Measurements from ENCODE around the gene SND1.

The SND1 gene

GRCh38 chr7:127981965-127982364 is 330.0 kb downstream of the SND1 start:
- no peak overlapping the region for H3K27ac ChIP-seq (ENCODE audit: low read depth, low read length)
- H3K9ac ChIP-seq (ENCODE audit: low read length in 5 of 5): no peak overlapping the region
- peaks cover 0 to 10% (median 0%) of the 10 kb centered on the region in 5 donors for H3K4me1 ChIP-seq (ENCODE audit: control insufficient read depth in 5 of 5, insufficient read depth in 5 of 5, low read length in 5 of 5)
- H3K9me3 ChIP-seq (ENCODE audit: control insufficient read depth in 5 of 5, low read length in 5 of 5): peaks cover 0 to 4% (median 0%) of the 10 kb centered on the region in 5 donors
- H3K4me3 ChIP-seq (ENCODE audit: low read depth in 1 of 5, low read length in 5 of 5): no peak overlapping the region
- H3K36me3 ChIP-seq (ENCODE audit: control insufficient read depth in 5 of 5, insufficient read depth in 5 of 5, low read length in 5 of 5): peaks cover 0 to 3% (median 0%) of the 10 kb centered on the region in 5 donors
- H3K27me3 ChIP-seq (ENCODE audit: control insufficient read depth in 5 of 5, insufficient read depth in 4 of 5, low read length in 5 of 5): no peaks in the 10 kb centered on the region

- Histone ChIP-seq H3K9me3 (ENCODE audit: control insufficient read depth in 5 of 5, low read length in 5 of 5) (peaks cover 0 to 4% (median 0%) of the 10 kb centered on the region in 5 donors), H3K27ac (ENCODE audit: low read depth, low read length) (no peak overlapping the region), H3K4me3 (ENCODE audit: low read depth in 1 of 5, low read length in 5 of 5) (no peak overlapping the region), H3K9ac (ENCODE audit: low read length in 5 of 5) (no peak overlapping the region), H3K4me1 (ENCODE audit: control insufficient read depth in 5 of 5, insufficient read depth in 5 of 5, low read length in 5 of 5) (peaks cover 0 to 14% (median 0%) of the 10 kb centered on the region in 5 donors), H3K27me3 (ENCODE audit: control insufficient read depth in 5 of 5, insufficient read depth in 4 of 5, low read length in 5 of 5) (no peaks in the 10 kb centered on the region), H3K36me3 (ENCODE audit: control insufficient read depth in 5 of 5, insufficient read depth in 5 of 5, low read length in 5 of 5) (no peaks in the 10 kb centered on the region)
Measured at GRCh38 chr7:127983804-127984332, 331.9 kb downstream of the SND1 start.

GRCh38 chr7:127986581-127987521 is 334.9 kb downstream of the SND1 start:
- H3K36me3 ChIP-seq (ENCODE audit: control insufficient read depth in 5 of 5, insufficient read depth in 5 of 5, low read length in 5 of 5): peaks cover 0 to 14% (median 3%) of the 10 kb centered on the region in 5 donors
- no peak overlapping the region for H3K27ac ChIP-seq (ENCODE audit: low read depth, low read length)
- H3K4me3 ChIP-seq (ENCODE audit: low read depth in 1 of 5, low read length in 5 of 5): no peak overlapping the region
- no peaks in the 10 kb centered on the region for H3K27me3 ChIP-seq (ENCODE audit: control insufficient read depth in 5 of 5, insufficient read depth in 4 of 5, low read length in 5 of 5)
- no peaks in the 10 kb centered on the region for H3K9me3 ChIP-seq (ENCODE audit: control insufficient read depth in 5 of 5, low read length in 5 of 5)
- peaks cover 0 to 14% (median 0%) of the 10 kb centered on the region in 5 donors for H3K4me1 ChIP-seq (ENCODE audit: control insufficient read depth in 5 of 5, insufficient read depth in 5 of 5, low read length in 5 of 5)
- no peak overlapping the region for H3K9ac ChIP-seq (ENCODE audit: low read length in 5 of 5)

GRCh38 chr7:127988751-127989150 is 336.8 kb downstream of the SND1 start:
- Histone ChIP-seq H3K4me1 (ENCODE audit: control insufficient read depth in 5 of 5, insufficient read depth in 5 of 5, low read length in 5 of 5) (peaks cover 0 to 14% (median 0%) of the 10 kb centered on the region in 5 donors), H3K27me3 (ENCODE audit: control insufficient read depth in 5 of 5, insufficient read depth in 4 of 5, low read length in 5 of 5) (no peaks in the 10 kb centered on the region), H3K36me3 (ENCODE audit: control insufficient read depth in 5 of 5, insufficient read depth in 5 of 5, low read length in 5 of 5) (peaks cover 3 to 20% (median 5%) of the 10 kb centered on the region in 5 donors), H3K9ac (ENCODE audit: low read length in 5 of 5) (no peak overlapping the region), H3K4me3 (ENCODE audit: low read depth in 1 of 5, low read length in 5 of 5) (no peak overlapping the region), H3K27ac (ENCODE audit: low read depth, low read length) (no peak overlapping the region), H3K9me3 (ENCODE audit: control insufficient read depth in 5 of 5, low read length in 5 of 5) (no peaks in the 10 kb centered on the region)

GRCh38 chr7:127993317-127993716 is 341.3 kb downstream of the SND1 start:
- Histone ChIP-seq H3K9ac (ENCODE audit: low read length in 5 of 5) (no peak overlapping the region), H3K9me3 (ENCODE audit: control insufficient read depth in 5 of 5, low read length in 5 of 5) (no peaks in the 10 kb centered on the region), H3K36me3 (ENCODE audit: control insufficient read depth in 5 of 5, insufficient read depth in 5 of 5, low read length in 5 of 5) (peaks cover 3 to 21% (median 5%) of the 10 kb centered on the region in 5 donors), H3K4me3 (ENCODE audit: low read depth in 1 of 5, low read length in 5 of 5) (no peak overlapping the region), H3K27ac (ENCODE audit: low read depth, low read length) (no peak overlapping the region), H3K4me1 (ENCODE audit: control insufficient read depth in 5 of 5, insufficient read depth in 5 of 5, low read length in 5 of 5) (peaks cover 2 to 38% (median 28%) of the 10 kb centered on the region in 5 donors), H3K27me3 (ENCODE audit: control insufficient read depth in 5 of 5, insufficient read depth in 4 of 5, low read length in 5 of 5) (no peaks in the 10 kb centered on the region)

GRCh38 chr7:127993987-127994386 is 342.0 kb downstream of the SND1 start:
- Histone ChIP-seq H3K4me3 (ENCODE audit: low read depth in 1 of 5, low read length in 5 of 5) (no peak overlapping the region), H3K9ac (ENCODE audit: low read length in 5 of 5) (peak overlapping the region in 1 of 5 donors; percentile 28), H3K9me3 (ENCODE audit: control insufficient read depth in 5 of 5, low read length in 5 of 5) (no peaks in the 10 kb centered on the region), H3K27me3 (ENCODE audit: control insufficient read depth in 5 of 5, insufficient read depth in 4 of 5, low read length in 5 of 5) (no peaks in the 10 kb centered on the region), H3K27ac (ENCODE audit: low read depth, low read length) (no peak overlapping the region), H3K4me1 (ENCODE audit: control insufficient read depth in 5 of 5, insufficient read depth in 5 of 5, low read length in 5 of 5) (peaks cover 2 to 43% (median 31%) of the 10 kb centered on the region in 5 donors), H3K36me3 (ENCODE audit: control insufficient read depth in 5 of 5, insufficient read depth in 5 of 5, low read length in 5 of 5) (peaks cover 3 to 21% (median 5%) of the 10 kb centered on the region in 5 donors)

GRCh38 chr7:127995156-127995880 is 343.3 kb downstream of the SND1 start:
- H3K4me1 ChIP-seq (ENCODE audit: control insufficient read depth in 5 of 5, insufficient read depth in 5 of 5, low read length in 5 of 5): peaks cover 2 to 57% (median 39%) of the 10 kb centered on the region in 5 donors
- peak overlapping the region; percentile 79 for H3K27ac ChIP-seq (ENCODE audit: low read depth, low read length)
- H3K9ac ChIP-seq (ENCODE audit: low read length in 5 of 5): peak overlapping the region in 4 of 5 donors; percentile 39 to 78 (median 56)
- H3K27me3 ChIP-seq (ENCODE audit: control insufficient read depth in 5 of 5, insufficient read depth in 4 of 5, low read length in 5 of 5): no peaks in the 10 kb centered on the region
- no peaks in the 10 kb centered on the region for H3K9me3 ChIP-seq (ENCODE audit: control insufficient read depth in 5 of 5, low read length in 5 of 5)
- H3K36me3 ChIP-seq (ENCODE audit: control insufficient read depth in 5 of 5, insufficient read depth in 5 of 5, low read length in 5 of 5): peaks cover 3 to 21% (median 5%) of the 10 kb centered on the region in 5 donors
- peak overlapping the region in 2 of 5 donors; percentile 13 to 34 for H3K4me3 ChIP-seq (ENCODE audit: low read depth in 1 of 5, low read length in 5 of 5)

GRCh38 chr7:127995881-127996215 is 343.9 kb downstream of the SND1 start:
- H3K4me3 ChIP-seq (ENCODE audit: low read depth in 1 of 5, low read length in 5 of 5): peak overlapping the region in 2 of 5 donors; percentile 23 to 34
- H3K27ac ChIP-seq (ENCODE audit: low read depth, low read length): peak overlapping the region; percentile 79
- H3K4me1 ChIP-seq (ENCODE audit: control insufficient read depth in 5 of 5, insufficient read depth in 5 of 5, low read length in 5 of 5): peaks cover 4 to 62% (median 45%) of the 10 kb centered on the region in 5 donors
- H3K9ac ChIP-seq (ENCODE audit: low read length in 5 of 5): peak overlapping the region in 4 of 5 donors; percentile 39 to 78 (median 56)
- H3K9me3 ChIP-seq (ENCODE audit: control insufficient read depth in 5 of 5, low read length in 5 of 5): no peaks in the 10 kb centered on the region
- peaks cover 2 to 16% (median 5%) of the 10 kb centered on the region in 5 donors for H3K36me3 ChIP-seq (ENCODE audit: control insufficient read depth in 5 of 5, insufficient read depth in 5 of 5, low read length in 5 of 5)
- H3K27me3 ChIP-seq (ENCODE audit: control insufficient read depth in 5 of 5, insufficient read depth in 4 of 5, low read length in 5 of 5): no peaks in the 10 kb centered on the region

- peak overlapping the region in 1 of 5 donors; percentile 23 for H3K4me3 ChIP-seq (ENCODE audit: low read depth in 1 of 5, low read length in 5 of 5)
- H3K9ac ChIP-seq (ENCODE audit: low read length in 5 of 5): peak overlapping the region in 2 of 5 donors; percentile 59 to 71
- peaks cover 4 to 68% (median 51%) of the 10 kb centered on the region in 5 donors for H3K4me1 ChIP-seq (ENCODE audit: control insufficient read depth in 5 of 5, insufficient read depth in 5 of 5, low read length in 5 of 5)
- no peaks in the 10 kb centered on the region for H3K9me3 ChIP-seq (ENCODE audit: control insufficient read depth in 5 of 5, low read length in 5 of 5)
- H3K27ac ChIP-seq (ENCODE audit: low read depth, low read length): peak overlapping the region; percentile 79
- H3K36me3 ChIP-seq (ENCODE audit: control insufficient read depth in 5 of 5, insufficient read depth in 5 of 5, low read length in 5 of 5): peaks cover 0 to 10% (median 5%) of the 10 kb centered on the region in 5 donors
- no peaks in the 10 kb centered on the region for H3K27me3 ChIP-seq (ENCODE audit: control insufficient read depth in 5 of 5, insufficient read depth in 4 of 5, low read length in 5 of 5)
Measured at GRCh38 chr7:127996253-127997071, 344.5 kb downstream of the SND1 start.
